Omental fat pad (tissue), 4 donors: ENCODE measurements around the gene ORM2. TPM values are rescaled to one million over a fixed set of nuclear protein-coding genes. Genes with fewer than 3 reads are reported as not detected.

Experiments
- ATAC-seq: fragments of 150-250 bp; one replicate; pipeline ENCODE4 v1.9.1; 2016; ENCODE audit warnings: mild to moderate bottlenecking, moderate library complexity; ENCODE audit not compliant: low FRiP score
- DNase-seq: peaks from one replicate; pipeline ENCODE4 v3.0.0-alpha.2; 2019; ENCODE audit warnings: low spot score
- CTCF ChIP-seq, 3 donors: fragments of 450-650 bp; IDR thresholded peaks; one replicate each; pipeline ENCODE4 v1.5.1; 2016 to 2017; ENCODE audit warnings: antibody characterized with exemption in 3 of 3, mild to moderate bottlenecking in 3 of 3, moderate library complexity in 2 of 3
- total RNA-seq, 4 donors: library from RNA; depleted of rRNA; stranded (reverse); fragments of >200 nt; gene quantifications; one replicate each; pipeline ENCODE4 v1.1.0, GENCODE V29; 2016

The ORM2 gene
- total RNA-seq, 4 donors from 2014 or later = 1.6 TPM; not detected in 3

DNA sequence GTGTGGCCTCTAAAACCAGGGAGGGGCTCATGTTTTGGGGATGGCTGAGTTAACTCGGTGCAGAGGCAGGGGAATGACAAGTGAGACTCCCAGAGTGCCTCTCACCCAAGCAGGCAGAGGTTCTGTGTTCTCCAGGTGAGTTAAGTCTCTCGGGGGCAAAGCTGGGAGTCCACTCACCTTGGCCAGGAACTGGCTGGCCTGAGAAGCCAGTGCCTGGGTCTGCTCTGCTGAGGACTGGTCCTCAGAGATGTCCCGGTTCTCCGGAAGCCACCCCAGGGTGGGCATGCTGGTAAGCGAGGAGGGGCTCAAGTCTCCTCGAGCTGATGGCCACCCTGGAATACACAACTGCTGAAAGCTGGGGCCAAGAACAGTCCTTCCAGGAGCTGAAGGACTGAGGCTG lies 37.7 kb downstream of the ORM2 start:
- no peak for DNase-seq
- ATAC-seq = no peak
- TF ChIP-seq CTCF (IDR thresholded peaks at IDR 0.05) = no peak

GRCh38 chr9:114367772-114368569 lies 38.3 kb downstream of the ORM2 start:
- no peak for TF ChIP-seq CTCF (IDR thresholded peaks at IDR 0.05)
- DNase-seq (no peak), ATAC-seq (no peak)

GRCh38 chr9:114369216-114370130 lies 39.8 kb downstream of the ORM2 start:
- ATAC-seq = no peak
- no peak for TF ChIP-seq CTCF (IDR thresholded peaks at IDR 0.05)
- no peak for DNase-seq

DNA sequence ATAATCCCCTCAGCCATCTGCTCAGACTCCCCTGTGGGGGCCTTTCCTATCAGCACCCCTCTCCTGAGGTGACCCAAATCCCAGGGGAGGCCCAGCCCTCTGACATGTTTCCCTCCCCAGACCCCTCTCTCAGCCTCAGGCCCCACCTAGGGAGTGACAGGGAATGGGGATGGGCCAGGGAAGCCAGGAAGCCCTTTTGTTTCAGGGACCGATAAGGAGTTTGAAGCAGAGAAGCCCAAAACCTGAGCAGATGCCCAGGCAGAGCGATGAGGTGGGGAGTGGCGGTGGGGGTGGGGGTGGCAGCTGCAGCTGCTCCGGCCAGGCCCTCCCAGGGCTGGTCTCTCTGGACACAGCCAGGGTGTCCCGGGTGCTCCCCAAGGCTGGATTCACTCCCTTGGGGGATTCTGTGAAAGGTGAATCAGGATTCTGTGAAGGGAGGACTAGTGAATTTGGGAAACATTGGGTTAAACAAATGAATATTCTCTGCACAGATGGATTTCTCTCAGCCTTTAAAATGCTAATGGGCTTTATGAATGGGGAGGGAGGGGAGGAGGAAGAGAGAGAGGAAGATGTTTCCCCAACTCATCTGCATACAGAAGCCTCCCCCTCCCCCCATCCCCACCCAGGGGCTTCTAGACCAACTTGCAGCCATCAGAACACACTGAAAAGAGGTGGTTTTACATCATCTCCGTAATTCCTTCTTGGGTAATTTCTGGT lies 40.7 kb downstream of the ORM2 start:
- DNase-seq (no peak), ATAC-seq (no peak)
- TF ChIP-seq CTCF (IDR thresholded peaks at IDR 0.05) = no peak

DNA sequence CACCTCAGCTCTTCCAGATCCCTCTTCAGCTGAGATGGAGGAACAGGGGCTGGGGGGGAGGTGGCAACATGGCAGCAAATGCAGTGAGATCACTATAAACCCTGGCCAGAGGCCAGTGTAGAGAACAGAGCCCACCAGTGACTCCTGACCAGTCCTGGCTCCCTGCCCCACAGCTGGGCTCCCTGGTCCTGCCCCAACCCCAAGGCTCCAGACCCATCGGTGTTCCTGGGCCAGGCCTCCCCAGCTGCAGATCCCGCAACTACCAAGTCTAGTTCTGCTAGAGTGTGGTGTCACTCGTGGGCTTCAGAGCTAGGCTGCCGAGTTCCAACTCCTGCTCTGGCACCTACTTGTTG lies 41.3 kb downstream of the ORM2 start:
- DNase-seq (no peak), ATAC-seq (no peak)

More for the DNA sequence above, 41.3 kb downstream of the ORM2 start:
- TF ChIP-seq CTCF (IDR thresholded peaks at IDR 0.05) = no peak
